ENCODE data around the gene ZNF823.

Gene ZNF823

GRCh38 chr19:11737964-11738745 lies 591 bp downstream of the ZNF823 start:
- DNase-seq (ENCODE audit: low spot score) (peak; percentile 67), FAIRE-seq (peak; percentile 83)

GRCh38 chr19:11736696-11737095 lies 2.0 kb downstream of the ZNF823 start:
- DNase-seq (ENCODE audit: low spot score) (peak; percentile 32), FAIRE-seq (peak; percentile 22)

- DNase-seq (ENCODE audit: low spot score) (no peak), FAIRE-seq (no peak)
Measured at GRCh38 chr19:11735375-11735774, 3.4 kb downstream of the ZNF823 start.

- DNase-seq (ENCODE audit: low spot score): no peak
- FAIRE-seq: no peak
Measured at GRCh38 chr19:11729586-11729985, 9.2 kb downstream of the ZNF823 start.

- DNase-seq (ENCODE audit: low spot score) (no peak), FAIRE-seq (no peak)
Measured at GRCh38 chr19:11722414-11722813, 16.3 kb downstream of the ZNF823 start.

GRCh38 chr19:11721681-11722080 lies 17.1 kb downstream of the ZNF823 start:
- no peak for FAIRE-seq
- no peak for DNase-seq (ENCODE audit: low spot score)

GRCh38 chr19:11710313-11710712 lies 28.4 kb downstream of the ZNF823 start:
- FAIRE-seq (no peak), DNase-seq (ENCODE audit: low spot score) (no peak)

- FAIRE-seq (no peak), DNase-seq (ENCODE audit: low spot score) (no peak)
Measured at GRCh38 chr19:11708457-11708856, 30.3 kb downstream of the ZNF823 start.

- DNase-seq (ENCODE audit: low spot score) (no peak), FAIRE-seq (no peak)
Measured at GRCh38 chr19:11705474-11705873, 33.3 kb downstream of the ZNF823 start.

GRCh38 chr19:11704626-11705025 lies 34.1 kb downstream of the ZNF823 start:
- FAIRE-seq: no peak
- DNase-seq (ENCODE audit: low spot score): no peak

GRCh38 chr19:11699931-11700794 lies 38.6 kb downstream of the ZNF823 start:
- DNase-seq (ENCODE audit: low spot score): peak; percentile 31
- peak; percentile 66 for FAIRE-seq

- DNase-seq (ENCODE audit: low spot score) (no peak), FAIRE-seq (no peak)
Measured at GRCh38 chr19:11698231-11698630, 40.5 kb downstream of the ZNF823 start.

- no peak for FAIRE-seq
- no peak for DNase-seq (ENCODE audit: low spot score)
Measured at GRCh38 chr19:11697284-11697855, 41.4 kb downstream of the ZNF823 start.

- FAIRE-seq (peak; percentile 85), DNase-seq (ENCODE audit: low spot score) (peak; percentile 87)
Measured at GRCh38 chr19:11694533-11695439, 44.0 kb downstream of the ZNF823 start.

- FAIRE-seq (peak; percentile 54), DNase-seq (ENCODE audit: low spot score) (peak; percentile 75)
Measured at GRCh38 chr19:11693505-11694499, 44.9 kb downstream of the ZNF823 start.

- FAIRE-seq: peak; percentile 79
- peak; percentile 57 for DNase-seq (ENCODE audit: low spot score)
Measured at GRCh38 chr19:11692127-11692790, 46.5 kb downstream of the ZNF823 start.

GRCh38 chr19:11685676-11686650 lies 52.8 kb downstream of the ZNF823 start:
- DNase-seq (ENCODE audit: low spot score): no peak
- FAIRE-seq: no peak
